SKM-1 treated with dmso at 0.1 percent for 144 hours (cell line): Measurements from ENCODE around the gene MACROD1.
"Not testable (repeated sequence)": the region's sequence is repeated elsewhere in the genome, so short reads cannot be mapped to it uniquely, and the experiment has no call there.

Source experiments
- DNase-seq: peaks from one replicate; lab custom pipeline; 2025; ENCODE audit not compliant: unreplicated experiment; lab: John Stamatoyannopoulos, UW

MACROD1 gene

GRCh38 chr11:63973912-63974258 lies 192.0 kb downstream of the MACROD1 start:
- DNase-seq = not testable (repeated sequence)

GRCh38 chr11:63970902-63971301 lies 195.0 kb downstream of the MACROD1 start:
- peak; percentile 56 for DNase-seq

- DNase-seq = no peak
Observed at GRCh38 chr11:63969461-63969860, 196.5 kb downstream of the MACROD1 start.

GRCh38 chr11:63966444-63966843 lies 199.5 kb downstream of the MACROD1 start:
- DNase-seq = no peak

GRCh38 chr11:63963895-63964294 lies 202.0 kb downstream of the MACROD1 start:
- not testable (repeated sequence) for DNase-seq

GRCh38 chr11:63961608-63962412 lies 204.1 kb downstream of the MACROD1 start:
- no peak for DNase-seq

- DNase-seq = no peak
Observed at GRCh38 chr11:63958008-63958407, 207.9 kb downstream of the MACROD1 start.

- no peak for DNase-seq
Observed at GRCh38 chr11:63952570-63952969, 213.3 kb downstream of the MACROD1 start.

GRCh38 chr11:63951779-63952536 lies 214.0 kb downstream of the MACROD1 start:
- peak; percentile 46 for DNase-seq
